ENCODE data around the gene AP1AR. TPM values are rescaled to one million over a fixed set of nuclear protein-coding genes. Genes with fewer than 3 reads are reported as not detected.
"Not testable (repeated sequence)": the region's sequence is repeated elsewhere in the genome, so short reads cannot be mapped to it uniquely, and the experiment has no call there.

AP1AR gene
- total RNA-seq, 1 donor from 2014 or later = 31.0 TPM

DNA sequence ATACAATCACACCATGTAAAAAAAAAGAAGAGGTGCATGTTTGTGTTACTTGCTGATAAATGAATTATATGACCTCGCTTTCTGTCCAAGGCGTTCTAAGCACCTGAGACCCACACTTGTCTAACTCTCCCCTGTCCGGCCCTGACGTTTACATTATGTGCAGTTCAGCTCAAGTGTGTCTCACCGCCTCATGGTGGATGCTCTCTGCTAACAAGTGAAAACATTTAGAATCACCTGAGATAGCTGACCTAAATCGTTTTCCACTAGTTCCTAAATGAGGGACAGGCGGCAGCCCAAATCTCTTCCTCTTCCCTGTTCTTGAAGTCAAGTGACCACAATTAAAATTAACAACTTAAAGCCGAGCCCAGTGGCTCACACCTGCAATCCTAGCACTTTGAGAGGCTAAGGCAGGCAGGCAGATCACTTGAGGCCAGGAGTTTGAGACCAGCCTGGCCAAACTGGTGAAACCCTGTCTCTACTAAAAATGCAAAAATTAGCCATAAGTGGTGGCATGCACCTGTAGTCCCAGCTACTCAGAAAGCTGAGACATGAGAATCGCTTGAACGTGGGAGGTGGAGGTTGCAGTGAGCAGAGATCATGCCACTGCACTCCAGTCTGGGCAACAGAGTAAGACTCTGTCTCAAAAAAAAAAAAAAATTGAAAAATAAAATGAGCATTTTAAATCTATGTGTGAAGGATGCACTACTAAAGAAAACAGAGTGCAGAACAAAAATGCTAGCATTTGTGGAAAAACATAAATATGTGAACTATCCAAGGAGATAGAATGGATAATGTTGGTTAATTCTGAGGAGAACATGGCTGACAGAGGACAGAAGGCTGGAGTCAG, 58.0 kb downstream of the AP1AR start:
- Histone ChIP-seq H3K36me3 (ENCODE audit: control insufficient read depth, insufficient read depth, low read length) (no peaks in the 10 kb centered on the region), H3K4me3 (ENCODE audit: low read depth, low read length) (no peak overlapping the region), H3K27me3 (ENCODE audit: control insufficient read depth, insufficient read depth, low read length) (no peaks in the 10 kb centered on the region)
- TF ChIP-seq, protein P1, sequence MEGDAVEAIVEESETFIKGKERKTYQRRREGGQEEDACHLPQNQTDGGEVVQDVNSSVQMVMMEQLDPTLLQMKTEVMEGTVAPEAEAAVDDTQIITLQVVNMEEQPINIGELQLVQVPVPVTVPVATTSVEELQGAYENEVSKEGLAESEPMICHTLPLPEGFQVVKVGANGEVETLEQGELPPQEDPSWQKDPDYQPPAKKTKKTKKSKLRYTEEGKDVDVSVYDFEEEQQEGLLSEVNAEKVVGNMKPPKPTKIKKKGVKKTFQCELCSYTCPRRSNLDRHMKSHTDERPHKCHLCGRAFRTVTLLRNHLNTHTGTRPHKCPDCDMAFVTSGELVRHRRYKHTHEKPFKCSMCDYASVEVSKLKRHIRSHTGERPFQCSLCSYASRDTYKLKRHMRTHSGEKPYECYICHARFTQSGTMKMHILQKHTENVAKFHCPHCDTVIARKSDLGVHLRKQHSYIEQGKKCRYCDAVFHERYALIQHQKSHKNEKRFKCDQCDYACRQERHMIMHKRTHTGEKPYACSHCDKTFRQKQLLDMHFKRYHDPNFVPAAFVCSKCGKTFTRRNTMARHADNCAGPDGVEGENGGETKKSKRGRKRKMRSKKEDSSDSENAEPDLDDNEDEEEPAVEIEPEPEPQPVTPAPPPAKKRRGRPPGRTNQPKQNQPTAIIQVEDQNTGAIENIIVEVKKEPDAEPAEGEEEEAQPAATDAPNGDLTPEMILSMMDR (IDR thresholded peaks at IDR 0.05; ENCODE audit: insufficient read depth, low read length, poor library complexity, severe bottlenecking) = no peak
- no peak for DNase-seq (ENCODE audit: low read depth)

DNA sequence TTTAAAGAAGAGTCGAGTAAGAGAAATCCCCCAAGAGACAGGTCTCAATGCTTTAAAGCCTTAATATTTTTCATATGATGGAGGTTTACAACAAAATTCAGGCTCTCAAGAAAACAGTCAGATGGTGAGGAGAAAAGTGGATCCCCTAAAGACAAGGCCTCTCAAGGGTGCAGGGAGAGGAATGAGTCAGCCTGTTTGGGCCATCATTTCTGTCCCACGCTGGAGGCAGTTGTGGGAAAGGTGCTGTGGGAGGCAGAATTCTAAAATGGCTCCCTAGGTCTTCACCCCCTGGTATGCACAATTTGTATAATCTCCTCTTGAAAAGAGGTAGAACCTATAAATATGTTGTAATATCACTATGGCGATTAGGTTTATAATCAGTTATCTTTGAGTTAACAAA, 58.8 kb downstream of the AP1AR start:
- Histone ChIP-seq H3K27me3 (ENCODE audit: control insufficient read depth, insufficient read depth, low read length) (no peaks in the 10 kb centered on the region), H3K36me3 (ENCODE audit: control insufficient read depth, insufficient read depth, low read length) (no peaks in the 10 kb centered on the region), H3K4me3 (ENCODE audit: low read depth, low read length) (no peak overlapping the region)
- TF ChIP-seq, protein P1 (IDR thresholded peaks at IDR 0.05; ENCODE audit: insufficient read depth, low read length, poor library complexity, severe bottlenecking) = no peak
- no peak for DNase-seq (ENCODE audit: low read depth)

DNA sequence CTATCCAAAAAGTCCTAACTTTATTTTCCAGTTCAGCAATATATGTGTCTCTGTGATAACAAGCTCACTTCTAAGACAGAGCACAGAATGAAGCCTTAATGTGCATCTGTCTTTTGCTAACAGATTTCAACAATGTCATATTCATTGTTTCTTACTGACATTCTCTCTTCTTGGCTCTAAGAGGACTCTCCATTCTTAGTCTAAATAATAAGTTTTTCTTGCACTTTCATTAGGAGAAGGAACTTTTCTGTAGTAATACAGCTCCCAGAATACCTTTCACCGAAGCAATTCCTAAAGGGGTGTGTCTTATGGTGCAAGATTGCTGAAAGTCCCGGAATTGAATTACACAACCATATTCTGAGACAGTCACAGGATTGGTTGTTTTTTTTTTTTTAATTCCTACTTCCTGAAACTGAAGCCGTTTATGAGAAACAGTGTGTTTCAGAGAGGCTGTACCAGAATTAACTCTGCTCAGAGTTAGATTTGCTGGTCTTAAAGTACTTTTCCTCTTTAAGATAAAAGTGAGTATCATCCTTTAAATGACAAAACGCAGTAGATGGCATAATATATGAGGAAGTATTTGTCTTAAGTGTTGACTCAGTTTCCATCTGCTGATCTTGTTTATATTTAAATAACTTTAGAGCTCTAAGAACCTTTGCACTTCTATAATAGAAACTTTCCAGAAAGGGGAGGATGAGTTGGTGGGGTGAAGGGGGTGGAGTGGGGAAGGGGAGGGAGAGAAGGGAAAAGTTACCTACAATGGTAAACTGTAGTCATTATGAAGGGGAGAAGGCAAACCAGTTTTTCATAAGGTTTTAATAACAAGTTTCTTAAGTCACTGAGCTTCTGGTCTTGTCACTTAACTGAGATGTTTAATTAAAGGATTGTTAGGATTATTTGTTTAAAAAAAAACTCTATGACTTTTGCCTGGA, 65.6 kb downstream of the AP1AR start, which contains the start of gene ALPK1:
ALPK1 (plus strand) TSS at position 421 of the 932 bp plus-strand sequence.
- peak; percentile 91 for DNase-seq (ENCODE audit: low read depth)
- no peaks in the 10 kb centered on the region for H3K36me3 ChIP-seq (ENCODE audit: control insufficient read depth, insufficient read depth, low read length)
- TF ChIP-seq, protein P1 (IDR thresholded peaks at IDR 0.05; ENCODE audit: insufficient read depth, low read length, poor library complexity, severe bottlenecking) = no peak
- H3K4me3 ChIP-seq (ENCODE audit: low read depth, low read length) = peak within 1 kb of the TSS; percentile 47
- H3K27me3 ChIP-seq (ENCODE audit: control insufficient read depth, insufficient read depth, low read length) = no peaks in the 10 kb centered on the region

DNA sequence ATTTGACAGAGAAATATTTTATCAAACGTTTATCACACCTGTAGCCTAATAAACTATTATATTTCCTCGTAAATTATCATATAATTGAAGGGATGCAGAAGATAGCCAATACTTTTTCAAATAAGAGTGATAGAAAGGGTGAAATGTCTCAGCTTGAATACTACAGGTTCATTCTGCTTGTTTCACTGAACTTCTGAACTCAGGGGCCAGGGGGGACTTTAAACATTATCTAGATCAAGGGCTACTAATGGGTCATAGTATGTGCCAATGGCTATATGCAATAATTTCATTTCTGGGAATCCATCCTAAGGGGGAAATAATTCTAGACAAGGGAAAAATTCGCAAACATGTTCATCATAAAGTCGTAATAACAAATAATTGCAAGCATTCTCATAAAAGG, 68.1 kb downstream of the AP1AR start:
- Histone ChIP-seq H3K4me3 (ENCODE audit: low read depth, low read length) (no peak overlapping the region), H3K27me3 (ENCODE audit: control insufficient read depth, insufficient read depth, low read length) (no peaks in the 10 kb centered on the region)
- TF ChIP-seq, protein P1 (IDR thresholded peaks at IDR 0.05; ENCODE audit: insufficient read depth, low read length, poor library complexity, severe bottlenecking) = no peak

DNA sequence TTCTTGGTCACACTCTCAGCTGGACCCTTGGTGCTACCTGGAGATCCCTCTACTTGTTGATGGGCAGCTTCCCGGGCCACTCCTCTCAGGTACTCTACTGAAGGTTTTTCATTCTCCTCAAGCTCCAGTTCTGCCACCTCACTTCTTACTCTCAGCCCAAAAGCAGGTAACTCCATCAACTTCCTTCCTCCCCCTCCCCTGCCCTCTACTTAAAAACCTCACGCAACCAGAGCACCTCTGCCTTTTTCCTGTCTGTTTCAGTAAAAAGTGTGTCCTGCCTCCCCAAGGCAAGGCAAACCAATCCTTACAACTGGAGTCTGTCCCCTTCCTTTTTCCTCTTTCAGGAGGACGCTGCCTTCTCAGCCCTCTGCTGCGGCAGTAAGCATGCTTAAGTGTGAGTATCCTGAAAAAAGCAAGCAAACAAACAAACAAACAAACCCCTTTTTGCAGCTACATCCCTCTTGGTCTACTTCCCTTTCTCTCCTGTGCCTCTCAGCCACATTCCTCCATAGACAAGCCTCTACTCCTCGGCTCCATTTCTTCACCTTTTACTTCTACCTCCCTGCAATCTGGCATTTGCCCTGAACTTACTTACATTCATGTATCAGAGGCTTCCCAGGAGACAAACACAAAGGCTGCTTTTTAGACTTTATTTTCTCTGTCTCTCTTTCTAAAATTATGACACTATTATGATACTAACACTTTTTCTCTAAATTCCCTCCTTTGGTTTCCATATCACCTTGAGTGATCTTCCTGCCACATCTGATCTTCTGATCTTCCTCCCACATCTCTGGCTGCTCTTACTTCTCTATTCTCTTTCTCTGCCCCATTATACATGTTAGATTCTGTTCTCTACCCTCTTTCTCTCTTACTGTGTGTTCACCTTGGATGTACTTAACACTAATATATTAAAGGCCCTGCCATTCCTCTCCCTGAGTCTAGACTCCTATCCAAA, 71.0 kb downstream of the AP1AR start:
- H3K36me3 ChIP-seq (ENCODE audit: control insufficient read depth, insufficient read depth, low read length) = no peaks in the 10 kb centered on the region
- DNase-seq (ENCODE audit: low read depth) = no peak

More for the DNA sequence above, 68.1 kb downstream of the AP1AR start:
- no peak for DNase-seq (ENCODE audit: low read depth)
- no peaks in the 10 kb centered on the region for H3K36me3 ChIP-seq (ENCODE audit: control insufficient read depth, insufficient read depth, low read length)

DNA sequence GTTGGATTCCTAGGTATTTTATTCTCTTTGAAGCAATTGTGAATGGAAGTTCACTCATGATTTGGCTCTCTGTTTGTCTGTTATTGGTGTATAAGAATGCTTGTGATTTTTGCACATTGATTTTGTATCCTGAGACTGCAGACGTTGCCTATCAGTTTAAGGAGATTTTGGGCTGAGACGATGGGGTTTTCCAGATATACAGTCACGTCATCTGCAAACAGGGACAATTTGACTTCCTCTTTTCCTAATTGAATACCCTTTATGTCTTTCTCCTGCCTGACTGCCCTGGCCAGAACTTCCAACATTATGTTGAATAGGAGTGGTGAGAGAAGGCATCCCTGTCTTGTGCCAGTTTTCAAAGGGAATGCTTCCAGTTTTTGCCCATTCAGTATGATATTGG, 73.9 kb downstream of the AP1AR start:
- H3K36me3 ChIP-seq (ENCODE audit: control insufficient read depth, insufficient read depth, low read length); H3K27me3 ChIP-seq (ENCODE audit: control insufficient read depth, insufficient read depth, low read length); H3K4me3 ChIP-seq (ENCODE audit: low read depth, low read length); DNase-seq (ENCODE audit: low read depth): not testable (repeated sequence)

More for the DNA sequence above, 71.0 kb downstream of the AP1AR start:
- no peaks in the 10 kb centered on the region for H3K27me3 ChIP-seq (ENCODE audit: control insufficient read depth, insufficient read depth, low read length)
- no peak overlapping the region for H3K4me3 ChIP-seq (ENCODE audit: low read depth, low read length)
- TF ChIP-seq, protein P1 (IDR thresholded peaks at IDR 0.05; ENCODE audit: insufficient read depth, low read length, poor library complexity, severe bottlenecking) = no peak

DNA sequence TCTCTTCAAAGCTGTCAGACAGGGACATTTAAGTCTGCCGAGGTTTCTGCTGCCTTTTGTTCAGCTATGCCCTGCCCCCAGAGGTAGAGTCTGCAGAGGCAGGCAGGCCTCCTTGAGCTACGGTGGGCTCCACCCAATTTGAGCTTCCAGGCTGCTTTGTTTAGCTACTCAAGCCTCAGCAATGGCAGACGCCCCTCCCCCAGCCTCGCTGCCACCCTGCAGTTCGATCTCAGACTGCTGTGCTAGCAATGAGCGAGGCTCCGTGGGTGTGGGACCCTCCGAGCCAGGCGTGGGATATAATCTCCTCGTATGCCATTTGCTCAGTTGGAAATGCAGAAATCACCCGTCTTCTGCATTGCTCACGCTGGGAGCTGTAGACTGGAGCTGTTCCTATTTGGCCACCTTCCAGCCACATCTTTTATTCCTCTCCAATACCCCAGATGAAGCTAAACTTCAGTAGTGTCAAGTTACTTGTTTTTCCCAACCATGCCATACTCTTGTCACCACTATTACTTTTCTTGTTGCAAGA, 77.7 kb downstream of the AP1AR start:
- not testable (repeated sequence) for H3K27me3 ChIP-seq (ENCODE audit: control insufficient read depth, insufficient read depth, low read length); DNase-seq (ENCODE audit: low read depth); H3K4me3 ChIP-seq (ENCODE audit: low read depth, low read length); H3K36me3 ChIP-seq (ENCODE audit: control insufficient read depth, insufficient read depth, low read length)
